ENCODE data around the gene NEK10. TPM values are rescaled to one million over a fixed set of nuclear protein-coding genes. Genes with fewer than 3 reads are reported as not detected.

Gene NEK10
- total RNA-seq, 4 donors from 2014 or later, result 1.6 to 2.6 (median 2.0) TPM

- Histone ChIP-seq H3K4me1 (no peaks in the 10 kb centered on the region), H3K27ac (no peak overlapping the region), H3K36me3 (no peaks in the 10 kb centered on the region), H3K27me3 (no peaks in the 10 kb centered on the region), H3K9me3 (no peaks in the 10 kb centered on the region), H3K4me3 (replicated peaks in 1 of 3) (no peak overlapping the region)
- no peak for TF ChIP-seq POLR2A (IDR thresholded peaks at IDR 0.05)
- no peak for TF ChIP-seq CTCF (IDR thresholded peaks at IDR 0.05)
- DNase-seq, result no peak
- intact Hi-C loops (cut with DNase I), result no loop called here
Measured at GRCh38 chr3:27322634-27323033, 46.5 kb downstream of the NEK10 start.

- DNase-seq, result no peak
- H3K36me3 ChIP-seq, result no peaks in the 10 kb centered on the region
- no peaks in the 10 kb centered on the region for H3K27me3 ChIP-seq
- 70 to 80% methylated on average over 9 of the region's 9 CpGs for WGBS, 2 donors
- no peak overlapping the region for H3K27ac ChIP-seq
- no peak for TF ChIP-seq CTCF (IDR thresholded peaks at IDR 0.05)
- TF ChIP-seq POLR2A (IDR thresholded peaks at IDR 0.05), result no peak
- no peak overlapping the region for H3K4me3 ChIP-seq (replicated peaks in 1 of 3)
- H3K9me3 ChIP-seq, result no peaks in the 10 kb centered on the region
- intact Hi-C loops (cut with DNase I), result loop anchor here (10.0 kb wide), 1 partner anchor 335 kb away; no protein-coding TSS in a partner anchor
- no peaks in the 10 kb centered on the region for H3K4me1 ChIP-seq
Measured at GRCh38 chr3:27319847-27320526, 49.2 kb downstream of the NEK10 start.

GRCh38 chr3:27319304-27319703, 49.9 kb downstream of the NEK10 start:
- DNase-seq, result no peak
- Histone ChIP-seq H3K4me1 (no peaks in the 10 kb centered on the region), H3K36me3 (no peaks in the 10 kb centered on the region), H3K4me3 (replicated peaks in 1 of 3) (no peak overlapping the region), H3K9me3 (no peaks in the 10 kb centered on the region), H3K27ac (no peak overlapping the region), H3K27me3 (no peaks in the 10 kb centered on the region)
- intact Hi-C loops (cut with DNase I), result loop anchor here (10.0 kb wide), 1 partner anchor 335 kb away; no protein-coding TSS in a partner anchor
- WGBS, 2 donors, result 93 to 96% methylated on average over 2 of the region's 2 CpGs
- TF ChIP-seq POLR2A (IDR thresholded peaks at IDR 0.05) (no peak), CTCF (IDR thresholded peaks at IDR 0.05) (no peak)

- Histone ChIP-seq H3K4me1 (no peaks in the 10 kb centered on the region), H3K27ac (no peak overlapping the region), H3K9me3 (no peaks in the 10 kb centered on the region), H3K4me3 (replicated peaks in 1 of 3) (no peak overlapping the region), H3K27me3 (no peaks in the 10 kb centered on the region), H3K36me3 (no peaks in the 10 kb centered on the region)
- WGBS, 2 donors, result 94 to 96% methylated on average over 1 of the region's 1 CpG
- no peak for DNase-seq
- intact Hi-C loops (cut with DNase I), result loop anchor here (10.0 kb wide), 1 partner anchor 338 kb away; no protein-coding TSS in a partner anchor
- no peak for TF ChIP-seq POLR2A (IDR thresholded peaks at IDR 0.05)
- no peak for TF ChIP-seq CTCF (IDR thresholded peaks at IDR 0.05)
Measured at GRCh38 chr3:27317096-27317495, 52.1 kb downstream of the NEK10 start.

- Histone ChIP-seq H3K4me1 (no peaks in the 10 kb centered on the region), H3K4me3 (replicated peaks in 1 of 3) (no peak overlapping the region), H3K36me3 (no peaks in the 10 kb centered on the region), H3K27me3 (no peaks in the 10 kb centered on the region), H3K9me3 (no peaks in the 10 kb centered on the region), H3K27ac (no peak overlapping the region)
- TF ChIP-seq POLR2A (IDR thresholded peaks at IDR 0.05) (no peak), CTCF (IDR thresholded peaks at IDR 0.05) (no peak)
- intact Hi-C loops (cut with DNase I), result loop anchor here (10.0 kb wide), 1 partner anchor 340 kb away; no protein-coding TSS in a partner anchor
- 82 to 85% methylated on average over 2 of the region's 2 CpGs for WGBS, 2 donors
- no peak for DNase-seq
Measured at GRCh38 chr3:27315003-27315402, 54.2 kb downstream of the NEK10 start.

All from thyroid gland (tissue), 4 donors.